GM21526 (cell line): Measurements from ENCODE around the gene STK11IP.

Experiments used
- ATAC-seq: cut with Tn5 transposase; IDR thresholded peaks from one replicate; pipeline ENCODE4 v1.9.1; 2021; ENCODE audit warnings: moderate library complexity; ENCODE audit not compliant: unreplicated experiment, low FRiP score

The STK11IP gene

DNA sequence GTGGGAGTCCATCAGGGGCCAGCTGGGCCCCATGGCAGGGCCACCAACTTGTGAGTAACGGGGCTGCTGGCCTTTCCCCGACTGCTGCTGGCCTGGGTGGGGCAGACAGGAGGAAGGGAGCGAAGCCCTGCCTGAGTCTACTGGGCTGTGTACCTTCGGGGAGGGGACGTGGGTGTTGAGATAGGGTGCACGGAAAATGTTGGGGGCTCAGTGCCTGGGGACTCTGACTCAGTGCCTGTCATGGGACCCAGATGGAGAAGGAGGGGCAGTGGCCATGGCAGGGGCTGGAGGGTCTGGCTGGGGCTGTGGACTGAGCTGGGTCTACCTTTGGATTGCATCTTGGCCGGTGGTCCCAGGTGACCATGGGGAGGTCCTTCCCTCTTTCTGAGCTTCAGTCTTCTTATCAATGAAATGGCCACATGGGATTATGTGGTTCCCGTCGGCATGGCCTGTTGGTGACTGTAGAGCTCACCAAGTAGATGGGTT is 33.8 kb downstream of the STK11IP start:
- no peak for ATAC-seq

DNA sequence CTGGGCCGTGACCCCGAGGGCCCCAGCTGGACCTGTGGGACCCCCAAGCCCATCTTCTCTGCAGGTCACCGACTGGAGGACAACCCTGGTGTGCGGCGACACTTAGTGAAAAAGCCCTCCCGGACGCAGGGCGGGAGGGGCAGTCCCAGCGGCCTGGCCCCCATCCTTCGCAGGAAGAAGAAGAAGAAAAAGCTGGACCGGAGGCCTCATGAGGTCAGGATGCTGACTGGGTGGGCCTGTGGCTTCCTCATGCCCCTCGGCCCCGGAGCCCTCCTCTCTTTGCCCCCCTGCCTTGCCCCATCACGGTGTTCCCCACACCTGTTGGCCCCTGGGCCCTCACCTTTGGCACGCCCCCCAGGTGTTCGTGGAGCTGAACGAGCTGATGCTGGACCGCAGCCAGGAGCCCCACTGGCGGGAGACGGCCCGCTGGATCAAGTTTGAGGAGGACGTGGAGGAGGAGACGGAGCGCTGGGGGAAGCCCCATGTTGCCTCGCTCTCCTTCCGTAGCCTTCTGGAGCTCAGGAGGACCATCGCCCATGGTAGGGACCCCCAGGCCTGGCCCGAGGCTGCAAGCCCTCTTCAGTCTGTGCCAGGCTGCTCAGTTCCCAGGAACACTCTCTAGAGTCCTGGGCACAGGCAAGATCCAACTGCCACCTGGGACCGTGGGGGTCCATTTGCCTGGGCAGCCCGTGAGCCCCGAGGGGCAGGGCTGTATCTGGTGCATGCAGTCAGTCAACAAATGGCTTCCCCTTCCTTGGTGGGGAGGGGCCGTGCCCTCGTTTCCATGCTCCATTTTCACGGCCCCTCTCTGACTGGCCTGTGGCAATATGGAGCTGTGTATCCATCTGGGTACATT is 34.5 kb downstream of the STK11IP start:
- ATAC-seq = no peak

DNA sequence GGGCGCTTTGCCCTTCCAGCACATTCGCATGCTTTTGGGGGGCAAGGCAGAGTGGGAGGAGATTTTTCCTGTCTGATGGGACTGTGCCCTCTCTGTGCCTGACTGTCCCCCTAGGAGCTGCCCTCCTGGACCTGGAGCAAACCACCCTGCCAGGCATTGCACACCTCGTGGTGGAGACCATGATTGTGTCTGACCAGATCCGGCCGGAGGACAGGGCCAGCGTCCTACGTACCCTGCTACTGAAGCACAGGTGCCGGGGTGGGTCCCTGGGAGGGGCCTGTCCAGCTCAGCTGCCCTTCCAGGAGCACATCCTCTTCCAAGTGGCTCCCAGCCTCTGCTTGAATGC is 35.1 kb downstream of the STK11IP start:
- no peak for ATAC-seq

DNA sequence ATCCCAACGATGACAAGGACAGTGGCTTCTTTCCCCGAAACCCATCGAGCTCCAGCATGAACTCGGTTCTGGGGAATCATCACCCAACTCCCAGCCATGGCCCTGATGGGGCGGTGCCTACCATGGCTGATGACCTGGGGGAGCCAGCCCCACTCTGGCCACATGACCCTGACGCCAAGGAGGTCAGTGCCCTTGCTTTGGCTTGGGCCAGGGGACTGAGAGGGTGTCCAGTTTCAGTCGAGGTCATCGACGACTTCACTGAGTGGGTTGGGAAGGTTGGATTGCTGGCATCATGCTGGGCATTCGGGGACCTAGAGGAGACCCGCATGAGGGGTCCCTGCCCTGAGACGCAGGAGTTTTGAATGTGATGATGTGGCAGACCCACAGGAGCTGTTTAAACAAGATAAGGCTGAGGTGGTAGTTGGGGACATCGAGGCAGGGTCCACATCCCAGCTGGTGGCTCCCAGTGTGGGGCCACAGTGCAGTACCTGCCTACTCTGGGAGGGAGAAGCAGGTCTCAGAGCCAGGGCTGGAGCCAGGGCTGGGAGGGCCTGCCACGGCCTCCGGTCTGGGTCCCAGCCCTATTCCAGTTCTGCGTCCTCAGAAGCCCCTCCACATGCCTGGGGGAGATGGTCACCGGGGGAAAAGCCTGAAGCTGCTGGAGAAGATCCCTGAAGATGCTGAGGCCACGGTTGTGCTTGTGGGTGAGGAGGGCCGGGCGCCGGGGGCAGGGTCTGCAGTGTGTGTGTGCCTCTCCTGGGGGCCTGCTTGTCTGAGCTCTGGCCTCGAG is 35.8 kb downstream of the STK11IP start:
- ATAC-seq = no peak

DNA sequence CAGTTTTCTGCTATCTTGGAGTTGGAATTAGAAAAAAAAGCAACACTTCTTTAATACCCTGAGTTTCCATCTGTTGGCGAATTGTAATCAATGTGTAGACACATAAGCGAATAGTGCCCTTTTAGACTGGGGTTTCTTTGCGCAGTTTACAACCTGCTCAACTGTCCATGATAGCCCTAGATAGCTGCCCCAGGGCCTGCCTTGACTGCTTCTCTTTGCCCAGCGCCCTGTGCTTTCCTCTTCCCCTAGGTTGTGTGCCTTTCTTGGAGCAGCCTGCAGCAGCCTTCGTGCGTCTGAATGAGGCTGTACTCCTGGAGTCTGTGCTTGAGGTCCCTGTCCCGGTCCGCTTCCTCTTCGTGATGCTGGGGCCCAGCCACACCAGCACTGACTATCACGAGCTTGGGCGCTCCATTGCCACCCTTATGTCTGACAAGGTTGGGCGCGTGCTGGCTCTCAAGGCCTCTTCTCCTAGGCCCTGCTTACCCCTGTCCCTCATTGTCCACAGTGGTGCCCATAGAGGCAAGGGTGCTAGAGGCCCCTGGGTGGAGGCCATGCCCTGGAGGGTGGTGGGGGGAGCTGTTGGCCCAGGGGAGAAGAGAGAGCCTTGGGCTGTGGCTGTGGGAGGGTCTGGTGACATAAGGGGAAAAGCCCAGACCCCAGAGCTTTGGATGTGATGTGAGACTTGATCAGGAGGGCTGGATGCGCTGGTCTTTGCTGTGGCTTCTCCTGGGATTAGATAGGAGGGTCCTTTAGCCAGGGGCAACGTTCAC is 36.7 kb downstream of the STK11IP start:
- no peak for ATAC-seq

DNA sequence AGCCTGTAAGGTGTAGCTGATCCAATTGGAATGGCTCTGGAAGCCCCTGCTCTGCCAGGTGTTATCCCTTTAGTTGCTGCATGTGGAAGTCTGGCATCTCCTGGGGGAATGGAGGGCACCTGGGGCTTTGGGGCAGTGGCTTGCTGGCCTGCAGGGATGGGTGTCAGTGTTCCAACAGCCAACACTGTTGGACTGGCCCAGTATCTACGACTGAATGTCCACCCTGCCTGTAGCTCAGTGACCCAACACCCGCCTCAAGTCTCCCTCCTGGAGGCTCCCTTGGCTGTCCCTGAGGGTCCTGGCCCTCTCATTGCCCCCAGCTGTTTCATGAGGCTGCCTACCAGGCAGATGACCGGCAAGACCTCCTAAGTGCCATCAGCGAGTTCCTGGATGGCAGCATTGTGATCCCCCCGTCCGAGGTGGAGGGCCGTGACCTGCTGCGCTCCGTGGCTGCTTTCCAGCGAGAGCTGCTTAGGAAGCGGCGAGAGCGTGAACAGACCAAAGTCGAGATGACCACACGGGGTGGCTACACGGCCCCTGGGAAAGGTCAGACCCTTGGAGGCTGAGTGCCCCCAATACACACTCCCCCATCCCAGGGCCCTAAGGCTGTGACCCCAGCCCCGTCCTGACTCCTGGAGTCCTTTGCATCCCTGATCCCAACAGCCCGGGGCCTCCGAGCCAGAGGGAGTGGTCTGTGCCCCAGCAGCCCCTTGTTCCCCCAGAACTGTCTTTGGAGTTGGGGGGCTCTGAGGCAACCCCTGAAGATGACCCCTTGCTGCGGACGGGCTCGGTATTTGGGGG is 37.5 kb downstream of the STK11IP start:
- ATAC-seq = no peak

DNA sequence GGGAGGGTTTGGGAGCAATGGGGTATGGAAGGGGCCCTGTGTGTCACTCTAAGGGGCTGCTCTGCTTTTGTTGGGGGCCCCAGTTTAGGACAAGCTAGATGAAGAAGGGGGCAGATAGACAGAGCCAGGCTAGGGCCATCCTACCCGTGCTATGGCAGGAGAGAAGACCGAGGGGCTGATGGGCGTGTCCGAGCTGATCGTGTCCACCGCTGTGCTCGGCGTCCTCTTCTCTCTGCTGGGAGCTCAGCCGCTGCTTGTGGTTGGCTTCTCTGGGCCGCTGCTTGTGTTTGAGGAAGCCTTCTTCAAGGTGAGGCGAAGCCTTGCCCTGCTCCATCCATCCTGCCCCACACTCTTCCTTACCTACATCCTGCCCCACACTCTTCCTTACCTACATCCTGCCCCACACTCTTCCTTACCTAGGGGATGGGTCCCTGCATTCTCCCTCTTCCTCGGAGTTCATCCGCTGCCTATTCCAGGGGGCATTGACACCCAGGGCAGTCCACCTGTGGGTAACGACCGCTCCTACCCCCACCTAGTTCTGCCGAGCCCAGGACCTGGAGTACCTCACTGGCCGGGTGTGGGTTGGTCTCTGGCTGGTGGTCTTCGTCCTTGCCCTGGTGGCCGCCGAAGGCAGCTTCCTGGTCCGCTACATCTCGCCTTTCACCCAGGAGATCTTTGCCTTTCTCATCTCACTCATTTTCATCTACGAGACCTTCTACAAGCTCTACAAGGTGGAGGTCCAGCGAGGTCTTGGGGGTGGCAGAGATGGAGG is 38.7 kb downstream of the STK11IP start:
- no peak for ATAC-seq

DNA sequence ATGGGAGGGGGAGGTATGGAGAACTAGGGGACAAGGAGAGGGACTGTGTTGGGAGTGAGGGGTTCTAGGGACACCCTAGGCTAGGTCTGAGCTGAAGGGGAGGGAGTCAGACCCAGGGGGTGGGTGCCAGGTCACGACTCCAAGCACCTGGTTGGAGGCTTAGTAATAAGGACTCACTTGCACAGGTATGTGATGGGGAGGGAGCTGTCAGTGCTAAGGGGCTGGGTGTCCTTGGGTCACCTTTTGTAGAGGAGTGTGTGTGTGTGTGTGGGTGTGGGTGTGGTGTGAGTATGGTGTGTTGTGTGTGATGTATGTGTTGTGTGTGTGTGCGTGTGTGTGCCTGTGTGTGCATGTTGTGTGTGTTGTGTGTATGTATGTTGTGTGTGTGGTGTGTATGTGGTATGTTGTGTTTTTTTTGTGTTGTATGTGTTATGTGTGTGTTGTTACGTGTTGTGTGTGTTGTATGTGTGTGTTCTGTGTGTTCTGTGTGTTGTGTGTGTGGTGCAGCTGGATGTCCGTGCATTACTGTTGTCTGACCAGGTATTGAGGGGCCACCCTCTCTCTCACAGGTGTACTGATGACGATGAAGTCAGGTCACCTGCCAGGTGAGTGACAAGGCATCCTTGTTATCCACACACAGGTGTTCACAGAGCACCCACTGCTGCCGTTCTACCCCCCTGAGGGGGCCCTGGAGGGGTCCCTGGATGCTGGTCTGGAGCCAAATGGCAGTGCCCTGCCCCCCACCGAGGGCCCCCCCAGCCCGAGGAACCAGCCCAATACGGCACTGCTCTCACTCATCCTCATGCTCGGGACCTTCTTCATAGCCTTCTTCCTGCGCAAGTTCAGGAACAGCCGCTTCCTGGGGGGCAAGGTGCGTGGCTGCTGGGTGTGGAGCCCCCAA is 39.5 kb downstream of the STK11IP start:
- no peak for ATAC-seq

DNA sequence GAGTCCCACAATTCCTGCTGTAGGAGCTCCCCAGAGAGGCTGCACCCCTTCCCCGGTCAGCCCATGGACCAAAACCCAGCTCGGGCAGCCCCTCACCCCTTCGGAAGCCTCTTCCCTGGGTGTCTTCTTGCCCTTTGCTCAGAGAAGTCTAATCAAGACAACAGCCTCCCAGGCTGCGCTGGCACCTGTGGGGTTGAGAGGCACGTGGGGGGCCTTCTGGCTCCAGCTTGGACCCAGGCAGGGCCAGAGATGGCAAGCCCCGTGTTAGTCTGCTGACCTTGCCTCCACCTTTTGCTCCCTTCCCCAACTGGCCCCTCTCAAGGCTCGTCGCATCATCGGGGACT is 40.2 kb downstream of the STK11IP start:
- ATAC-seq = no peak

DNA sequence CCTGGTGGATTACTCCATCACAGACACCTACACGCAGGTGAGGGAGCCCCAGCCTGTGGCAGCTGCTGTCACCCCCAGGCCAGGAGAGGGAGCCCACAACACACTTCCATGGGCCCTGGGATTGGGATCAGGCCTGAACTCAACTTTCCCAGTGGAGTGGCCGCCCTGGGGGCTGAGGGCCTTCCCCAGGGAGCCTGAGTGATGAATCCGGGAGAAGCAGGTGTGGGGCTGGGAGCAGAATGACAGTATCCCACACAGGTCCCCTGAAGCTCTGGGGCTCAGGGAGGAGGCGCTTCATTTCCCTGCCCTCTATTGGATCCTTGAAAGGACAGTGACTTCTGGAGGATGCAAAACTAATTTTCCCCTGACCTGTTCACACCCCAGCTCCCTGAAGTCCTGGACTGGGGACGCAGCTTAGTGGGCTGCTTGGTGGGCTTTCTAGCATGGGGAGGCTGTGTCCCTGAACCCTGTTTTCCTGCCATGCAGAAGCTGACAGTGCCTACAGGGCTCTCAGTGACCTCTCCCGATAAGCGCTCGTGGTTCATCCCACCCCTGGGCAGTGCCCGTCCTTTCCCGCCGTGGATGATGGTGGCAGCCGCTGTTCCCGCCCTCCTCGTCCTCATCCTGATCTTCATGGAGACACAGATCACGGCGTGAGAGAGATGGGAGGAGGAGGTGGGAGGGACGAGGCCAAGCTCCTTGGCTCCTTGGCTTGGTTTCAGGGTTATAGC is 40.7 kb downstream of the STK11IP start:
- no peak for ATAC-seq

DNA sequence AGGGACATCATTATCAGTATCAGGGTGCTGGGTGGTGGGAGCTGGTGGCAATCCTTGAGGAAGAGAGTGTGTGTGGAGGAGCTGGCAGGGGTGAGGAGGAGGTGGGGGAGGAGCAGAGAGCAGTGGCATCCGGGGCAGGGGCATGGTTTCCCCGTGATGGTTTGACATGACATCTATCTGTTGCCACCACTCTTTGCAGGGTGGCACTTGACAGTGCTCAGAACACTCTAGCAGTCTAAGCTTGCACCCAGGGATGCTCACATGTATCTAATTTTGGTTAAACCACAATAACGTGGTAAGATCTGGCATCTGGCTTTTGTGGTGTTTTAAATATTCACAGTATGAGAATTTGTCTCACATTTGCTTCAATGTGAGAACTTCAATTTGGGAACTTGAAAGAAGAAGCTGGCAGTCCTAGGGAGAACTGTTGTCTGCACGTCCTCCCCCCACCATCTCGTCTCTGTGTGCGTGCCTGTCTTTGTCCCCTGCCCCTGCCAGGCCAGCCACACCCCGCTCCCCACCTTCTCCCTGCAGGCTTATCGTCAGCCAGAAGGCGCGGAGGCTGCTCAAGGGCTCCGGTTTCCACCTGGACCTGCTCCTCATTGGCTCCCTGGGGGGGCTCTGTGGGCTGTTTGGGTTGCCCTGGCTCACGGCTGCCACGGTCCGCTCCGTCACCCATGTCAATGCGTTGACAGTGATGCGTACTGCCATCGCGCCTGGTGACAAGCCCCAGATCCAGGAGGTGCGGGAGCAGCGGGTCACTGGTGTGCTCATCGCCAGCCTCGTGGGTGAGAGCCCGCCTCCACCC is 41.5 kb downstream of the STK11IP start:
- no peak for ATAC-seq

DNA sequence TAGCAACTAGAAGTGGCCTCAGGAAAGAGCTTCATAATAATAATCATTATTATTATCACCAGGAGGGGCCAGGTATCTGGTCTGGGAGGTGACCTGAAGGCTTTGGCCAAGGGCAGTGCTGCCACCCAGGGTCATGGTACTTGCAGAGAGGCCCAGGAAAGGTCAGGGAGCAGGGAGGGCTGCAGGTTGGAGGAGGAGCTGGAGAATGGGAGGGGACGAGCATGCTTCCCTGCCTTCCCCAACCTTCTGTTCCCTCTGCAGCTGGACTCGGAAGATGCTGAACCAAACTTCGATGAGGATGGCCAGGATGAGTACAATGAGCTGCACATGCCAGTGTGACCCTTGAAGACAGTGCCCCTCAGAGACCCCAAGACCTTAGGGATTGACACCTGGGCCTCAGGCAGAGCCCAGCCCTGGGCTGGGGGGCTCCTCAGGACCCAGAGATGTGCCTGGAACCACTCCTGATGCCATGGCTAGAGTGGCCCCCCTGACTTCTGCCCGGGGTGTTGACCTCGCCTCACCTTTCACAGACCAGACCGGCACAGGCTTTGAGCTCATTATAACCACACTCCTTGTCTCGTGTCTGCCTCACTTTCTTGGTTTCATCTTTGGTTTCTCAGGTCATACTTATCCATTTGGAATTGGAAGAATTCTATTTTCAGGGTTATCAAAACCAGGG is 43.9 kb downstream of the STK11IP start:
- no peak for ATAC-seq

DNA sequence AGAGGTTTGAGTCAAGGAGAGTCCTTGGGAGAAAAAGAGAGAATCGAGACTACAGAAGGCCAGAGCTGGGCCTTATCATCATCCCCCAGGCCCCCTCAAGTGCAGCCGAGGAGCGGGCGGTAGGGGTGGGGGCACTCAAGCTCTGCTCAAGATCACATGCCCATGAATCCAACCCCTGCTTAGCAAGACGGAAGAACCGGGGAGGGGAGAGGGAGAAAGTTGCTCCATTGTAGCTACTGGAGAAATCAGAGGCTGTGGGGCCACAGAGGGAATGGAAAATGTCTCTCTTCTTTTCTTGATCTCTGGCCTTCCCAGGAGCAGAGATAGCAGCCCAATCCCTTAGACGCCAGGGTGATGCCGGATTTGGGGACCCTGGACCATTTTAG is 44.4 kb downstream of the STK11IP start:
- no peak for ATAC-seq

DNA sequence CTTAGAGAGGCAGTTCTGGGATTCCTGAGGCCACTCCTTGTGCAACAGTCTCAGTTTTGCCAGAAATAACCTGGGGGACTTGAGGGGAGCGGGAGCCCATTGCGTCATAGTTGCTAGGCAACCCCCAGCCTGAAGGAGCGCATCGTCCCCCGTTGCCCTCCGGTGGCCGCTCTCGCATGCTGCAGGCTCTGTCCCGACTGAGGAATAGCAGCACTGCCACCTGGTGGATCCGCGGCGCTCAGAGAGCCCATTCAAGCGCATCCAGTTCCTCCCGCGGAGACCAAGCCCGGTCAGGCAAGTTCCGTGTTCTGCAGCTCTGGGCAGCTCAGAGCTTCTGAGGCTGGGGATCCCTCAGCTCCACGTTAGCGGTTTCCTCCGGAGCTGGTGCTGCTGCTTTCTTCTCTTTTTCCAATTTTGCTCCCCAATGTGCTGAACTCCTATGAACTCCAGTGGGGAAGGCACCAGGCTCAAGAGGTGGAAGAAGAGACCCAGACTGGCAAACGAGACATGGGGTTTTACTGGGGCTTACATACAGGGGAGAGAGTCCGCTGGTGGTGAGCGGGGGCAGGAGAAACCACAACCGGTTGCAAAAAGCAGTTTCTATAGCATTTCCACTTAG is 44.9 kb downstream of the STK11IP start:
- ATAC-seq = peak; percentile 98

DNA sequence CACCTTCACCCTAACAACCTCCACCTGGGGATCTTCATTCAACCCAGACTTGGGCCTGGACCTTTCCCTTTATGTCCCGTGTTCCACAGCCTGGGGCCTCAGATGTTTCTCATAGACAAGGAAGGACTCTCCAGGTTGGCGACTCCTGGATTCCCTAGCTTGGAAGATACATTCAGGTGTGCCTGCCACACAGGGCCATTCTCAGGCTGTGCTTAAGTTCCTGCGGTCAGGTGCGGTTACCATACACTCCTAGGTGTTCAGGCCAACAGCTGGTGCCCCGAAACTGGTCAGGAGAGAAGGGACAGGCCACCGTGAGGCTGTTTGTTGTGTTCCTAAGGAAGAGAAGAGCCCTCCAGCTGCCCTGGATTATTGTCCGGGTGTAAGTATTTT is 45.4 kb downstream of the STK11IP start:
- ATAC-seq = no peak

DNA sequence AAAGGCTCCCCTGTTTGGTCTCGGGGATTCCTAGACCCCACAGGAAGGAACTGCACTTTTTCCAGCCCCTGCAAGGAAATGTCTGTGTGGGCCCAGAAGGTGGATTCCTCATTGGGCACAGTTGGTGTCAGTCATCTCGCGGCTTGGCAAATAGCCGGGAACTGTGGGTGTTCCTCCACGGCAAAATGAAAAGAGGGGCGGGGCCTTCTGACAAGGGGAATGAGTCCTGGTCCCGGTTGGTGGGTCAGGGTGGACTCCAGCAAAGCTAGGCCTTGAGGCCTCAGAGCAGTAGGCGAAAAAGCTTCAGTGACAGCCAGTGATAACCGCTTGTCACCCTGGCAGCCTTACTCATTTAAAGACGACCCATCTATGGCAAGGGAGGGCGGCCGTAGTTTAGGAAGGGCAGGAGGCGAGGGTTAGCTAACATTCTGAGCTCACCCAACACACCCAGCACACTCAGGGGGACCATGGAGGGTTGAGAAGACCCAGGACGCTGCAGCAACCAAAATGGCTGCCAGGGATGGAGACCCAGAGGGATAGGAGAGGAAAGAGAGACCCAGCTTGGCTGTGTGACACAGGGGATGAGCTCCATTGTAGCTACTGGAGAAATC is 46.2 kb downstream of the STK11IP start:
- no peak for ATAC-seq
